GM19395 (cell line): ENCODE measurements around the gene STAT5B.
"Not testable (repeated sequence)": the region's sequence is repeated elsewhere in the genome, so short reads cannot be mapped to it uniquely, and the experiment has no call there.

Experiments
- ATAC-seq: cut with Tn5 transposase; IDR thresholded peaks from one replicate; pipeline ENCODE4 v1.9.1; 2021; ENCODE audit warnings: mild to moderate bottlenecking, moderate library complexity; ENCODE audit not compliant: unreplicated experiment

STAT5B gene

GRCh38 chr17:42241871-42242270 is 34.3 kb downstream of the STAT5B start:
- no peak for ATAC-seq

GRCh38 chr17:42240863-42241262 is 35.3 kb downstream of the STAT5B start:
- not testable (repeated sequence) for ATAC-seq

- no peak for ATAC-seq
Measured at GRCh38 chr17:42240201-42240600, 36.0 kb downstream of the STAT5B start.

- not testable (repeated sequence) for ATAC-seq
Measured at GRCh38 chr17:42239576-42239975, 36.6 kb downstream of the STAT5B start.

GRCh38 chr17:42236760-42237159 is 39.4 kb downstream of the STAT5B start:
- no peak for ATAC-seq

- ATAC-seq: no peak
Measured at GRCh38 chr17:42233994-42234393, 42.2 kb downstream of the STAT5B start.

GRCh38 chr17:42233156-42233555 is 43.0 kb downstream of the STAT5B start:
- no peak for ATAC-seq

GRCh38 chr17:42230225-42230624 is 46.0 kb downstream of the STAT5B start:
- no peak for ATAC-seq

GRCh38 chr17:42227849-42228700 is 48.1 kb downstream of the STAT5B start:
- ATAC-seq: no peak

GRCh38 chr17:42225646-42226045 is 50.5 kb downstream of the STAT5B start:
- no peak for ATAC-seq

GRCh38 chr17:42224651-42225050 is 51.5 kb downstream of the STAT5B start:
- ATAC-seq: no peak

- no peak for ATAC-seq
Measured at GRCh38 chr17:42221886-42222745, 54.1 kb downstream of the STAT5B start.

GRCh38 chr17:42219280-42219679 is 56.9 kb downstream of the STAT5B start:
- not testable (repeated sequence) for ATAC-seq

GRCh38 chr17:42214156-42214555 is 62.0 kb downstream of the STAT5B start:
- ATAC-seq: no peak

GRCh38 chr17:42212382-42212781 is 63.8 kb downstream of the STAT5B start:
- no peak for ATAC-seq

- not testable (repeated sequence) for ATAC-seq
Measured at GRCh38 chr17:42211921-42212341, 64.3 kb downstream of the STAT5B start.

- ATAC-seq: no peak
Measured at GRCh38 chr17:42210046-42210445, 66.1 kb downstream of the STAT5B start.

GRCh38 chr17:42206153-42206612 is 70.0 kb downstream of the STAT5B start:
- ATAC-seq: not testable (repeated sequence)

GRCh38 chr17:42203354-42203753 is 72.8 kb downstream of the STAT5B start:
- ATAC-seq: no peak

GRCh38 chr17:42202696-42203095 is 73.5 kb downstream of the STAT5B start:
- ATAC-seq: no peak

- ATAC-seq: no peak
Measured at GRCh38 chr17:42202159-42202558, 74.0 kb downstream of the STAT5B start.

GRCh38 chr17:42201458-42201772 is 74.8 kb downstream of the STAT5B start:
- no peak for ATAC-seq
